ENCODE results near the gene CKB. TPM values are rescaled to one million over a fixed set of nuclear protein-coding genes. Genes with fewer than 3 reads are reported as not detected.
A peak's percentile ranks its signal among the peaks of the same experiment; 100 is the strongest.
"Not testable (repeated sequence)": the region's sequence is repeated elsewhere in the genome, so short reads cannot be mapped to it uniquely, and the experiment has no call there.

The CKB gene
- total RNA-seq, 3 donors from 2014 or later = 4.1 to 7.6 (median 6.7) TPM

DNA sequence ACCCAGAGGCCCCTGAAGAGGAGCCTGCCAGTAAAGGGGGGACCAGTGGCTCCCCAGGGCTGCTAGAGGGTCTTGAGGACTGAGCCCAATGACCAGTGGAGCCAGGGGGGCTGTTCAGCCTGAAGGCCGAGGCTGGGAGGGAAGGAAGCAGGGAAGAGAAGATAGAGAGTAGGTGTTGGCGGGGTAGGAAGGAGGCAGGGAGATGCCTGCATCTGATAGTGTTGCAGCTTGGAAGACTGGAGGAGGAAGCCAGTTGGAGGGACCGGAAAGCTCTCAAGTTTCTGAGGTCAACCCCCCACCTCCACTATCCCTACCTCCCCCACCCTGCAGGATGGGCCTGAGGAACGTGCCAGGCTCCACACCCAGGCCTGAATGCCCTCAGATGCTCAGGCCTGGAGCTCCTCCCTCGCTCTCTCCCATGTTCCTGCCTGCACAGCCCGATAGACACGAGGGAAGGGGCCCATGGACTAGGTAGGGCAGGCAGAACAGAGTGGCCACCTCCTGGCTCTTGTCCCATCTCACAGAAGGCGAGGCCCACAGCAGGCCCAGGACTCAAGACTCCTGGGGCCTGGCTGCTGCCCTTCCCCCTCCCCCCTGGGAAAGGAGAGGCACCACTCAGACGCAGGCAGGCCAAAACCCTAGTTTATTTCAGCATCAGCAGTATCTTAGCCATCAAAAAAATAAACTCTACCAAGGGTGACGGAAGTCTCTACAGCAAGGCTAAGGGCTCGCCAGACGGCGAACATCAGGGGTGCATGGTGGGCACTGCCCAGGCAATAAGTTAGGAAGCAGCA lies 3.4 kb downstream of the CKB start:
- Mint-ChIP-seq H3K27me3 (ENCODE audit: low read depth) (peaks cover 8% of the 10 kb centered on the region), H3K9me3 (no peaks in the 10 kb centered on the region), H3K4me1 (ENCODE audit: low read depth) (peaks cover 6% of the 10 kb centered on the region), H3K36me3 (ENCODE audit: insufficient read depth) (no peaks in the 10 kb centered on the region), H3K4me3 (peak overlapping the region; percentile 59)
- ATAC-seq (no peak), DNase-seq (no peak)

DNA sequence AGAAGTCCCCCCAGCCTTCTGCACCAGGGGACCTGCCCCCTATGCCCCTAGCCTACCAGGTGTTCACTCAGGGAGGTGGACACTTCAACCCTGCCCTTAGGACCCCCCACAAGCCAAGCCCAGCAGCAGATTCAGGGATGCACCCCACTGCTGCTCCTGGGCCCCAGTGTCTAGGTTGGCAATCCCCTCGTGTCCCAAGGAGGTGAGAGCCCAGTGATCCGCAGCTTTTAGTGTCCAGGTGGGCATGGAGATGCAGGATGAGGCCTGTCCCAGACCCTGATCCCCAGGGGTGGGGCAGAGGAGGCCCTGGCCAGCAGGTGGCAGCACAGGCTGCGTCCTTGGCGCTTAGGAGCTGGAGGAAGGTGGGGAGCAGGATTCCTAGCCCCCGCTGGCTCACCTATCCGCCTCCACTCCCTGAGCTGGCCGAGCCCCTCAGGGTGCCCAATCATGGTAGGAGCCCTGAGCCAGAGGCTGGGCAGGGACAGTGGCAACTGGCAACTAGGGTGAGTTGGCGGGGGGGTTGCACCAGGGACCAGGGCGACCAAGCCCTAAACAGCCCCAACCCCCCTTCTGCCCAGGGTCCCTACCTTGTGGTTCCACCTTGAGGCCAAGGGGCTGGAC lies 4.1 kb downstream of the CKB start:
- H3K9me3 Mint-ChIP-seq = no peaks in the 10 kb centered on the region
- peaks cover 6% of the 10 kb centered on the region for H3K27me3 Mint-ChIP-seq (ENCODE audit: low read depth)
- H3K36me3 Mint-ChIP-seq (ENCODE audit: insufficient read depth) = no peaks in the 10 kb centered on the region
- no peak overlapping the region for H3K4me3 Mint-ChIP-seq
- peaks cover 6% of the 10 kb centered on the region for H3K4me1 Mint-ChIP-seq (ENCODE audit: low read depth)
- DNase-seq = peak; percentile 60
- peak; percentile 42 to 51 for ATAC-seq

- Mint-ChIP-seq H3K36me3 (ENCODE audit: insufficient read depth) (no peaks in the 10 kb centered on the region), H3K4me1 (ENCODE audit: low read depth) (peaks cover 6% of the 10 kb centered on the region), H3K4me3 (no peak overlapping the region), H3K9me3 (no peaks in the 10 kb centered on the region), H3K27me3 (ENCODE audit: low read depth) (peaks cover 5% of the 10 kb centered on the region)
- ATAC-seq = no peak
- DNase-seq = no peak
Measured at GRCh38 chr14:103517721-103518421, 4.8 kb downstream of the CKB start.

DNA sequence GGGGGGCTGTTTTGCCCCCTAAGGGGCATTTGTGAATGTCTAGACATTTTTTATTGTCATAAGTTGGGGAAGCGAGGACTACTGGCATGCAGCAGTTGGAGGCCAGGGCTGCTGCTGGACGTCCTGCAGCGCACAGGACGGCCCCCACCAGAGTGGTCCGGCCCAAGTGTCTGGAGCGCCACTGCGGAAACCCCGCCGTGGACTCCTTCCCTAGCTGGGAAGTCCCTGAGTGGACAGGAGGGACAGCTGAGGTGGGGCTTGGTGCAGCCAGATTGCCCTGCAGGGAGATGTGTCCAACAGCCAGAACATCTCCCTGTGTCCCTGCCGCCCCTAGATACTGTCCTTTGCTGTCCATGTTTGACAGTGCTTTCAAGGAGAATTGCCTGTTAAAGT lies 5.5 kb downstream of the CKB start:
- Mint-ChIP-seq H3K4me3 (no peak overlapping the region), H3K4me1 (ENCODE audit: low read depth) (peaks cover 6% of the 10 kb centered on the region), H3K36me3 (ENCODE audit: insufficient read depth) (no peaks in the 10 kb centered on the region), H3K9me3 (no peaks in the 10 kb centered on the region), H3K27me3 (ENCODE audit: low read depth) (peaks cover 5% of the 10 kb centered on the region)
- DNase-seq (no peak), ATAC-seq (no peak)

GRCh38 chr14:103516426-103517173 lies 6.0 kb downstream of the CKB start:
- H3K9me3 Mint-ChIP-seq = no peaks in the 10 kb centered on the region

GRCh38 chr14:103514596-103515421 lies 7.8 kb downstream of the CKB start:
- ATAC-seq (no peak), DNase-seq (no peak)
- Mint-ChIP-seq H3K36me3 (ENCODE audit: insufficient read depth) (peaks cover 3% of the 10 kb centered on the region), H3K27me3 (ENCODE audit: low read depth) (peaks cover 5% of the 10 kb centered on the region), H3K4me3 (no peak overlapping the region), H3K4me1 (ENCODE audit: low read depth) (peaks cover 5% of the 10 kb centered on the region), H3K9me3 (no peaks in the 10 kb centered on the region)

More at GRCh38 chr14:103516426-103517173, 6.0 kb downstream of the CKB start:
- Mint-ChIP-seq H3K4me3 (no peak overlapping the region), H3K36me3 (ENCODE audit: insufficient read depth) (no peaks in the 10 kb centered on the region), H3K27me3 (ENCODE audit: low read depth) (peaks cover 5% of the 10 kb centered on the region), H3K4me1 (ENCODE audit: low read depth) (peaks cover 6% of the 10 kb centered on the region)
- DNase-seq = no peak
- ATAC-seq = no peak

GRCh38 chr14:103512701-103513611 lies 9.7 kb downstream of the CKB start:
- Mint-ChIP-seq H3K4me3 (no peak overlapping the region), H3K4me1 (ENCODE audit: low read depth) (peaks cover 3% of the 10 kb centered on the region), H3K36me3 (ENCODE audit: insufficient read depth) (peaks cover 6% of the 10 kb centered on the region), H3K27me3 (ENCODE audit: low read depth) (no peaks in the 10 kb centered on the region), H3K9me3 (no peaks in the 10 kb centered on the region)
- peak in 1 of 2 donors; percentile 17 for ATAC-seq
- DNase-seq = no peak

DNA sequence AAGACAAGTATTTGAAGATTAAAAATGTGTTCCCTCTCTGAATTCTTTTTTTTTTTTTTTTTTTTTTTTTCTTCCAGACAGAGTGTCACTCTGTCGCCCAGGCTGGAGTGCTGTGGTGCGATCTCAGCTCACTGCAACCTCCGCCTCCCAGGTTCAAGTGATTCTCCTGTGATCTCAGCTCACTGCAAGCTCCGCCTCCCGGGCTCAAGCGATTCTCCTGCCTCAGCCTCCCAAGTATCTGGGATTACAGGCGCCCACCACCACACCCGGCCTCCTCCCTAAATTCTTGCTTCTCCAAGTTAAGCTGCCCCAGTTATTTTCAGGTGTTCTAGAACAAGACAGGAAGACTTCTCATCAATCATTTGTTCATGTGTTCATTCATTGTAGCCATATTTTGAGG lies 10.4 kb downstream of the CKB start:
- not testable (repeated sequence) for H3K36me3 Mint-ChIP-seq (ENCODE audit: insufficient read depth); H3K4me3 Mint-ChIP-seq; H3K9me3 Mint-ChIP-seq

GRCh38 chr14:103510724-103511693 lies 11.6 kb downstream of the CKB start:
- no peak overlapping the region for H3K4me3 Mint-ChIP-seq
- ATAC-seq (no peak), DNase-seq (no peak)

More for the DNA sequence above, 10.4 kb downstream of the CKB start:
- not testable (repeated sequence) for ATAC-seq; DNase-seq; H3K27me3 Mint-ChIP-seq (ENCODE audit: low read depth); H3K4me1 Mint-ChIP-seq (ENCODE audit: low read depth)

DNA sequence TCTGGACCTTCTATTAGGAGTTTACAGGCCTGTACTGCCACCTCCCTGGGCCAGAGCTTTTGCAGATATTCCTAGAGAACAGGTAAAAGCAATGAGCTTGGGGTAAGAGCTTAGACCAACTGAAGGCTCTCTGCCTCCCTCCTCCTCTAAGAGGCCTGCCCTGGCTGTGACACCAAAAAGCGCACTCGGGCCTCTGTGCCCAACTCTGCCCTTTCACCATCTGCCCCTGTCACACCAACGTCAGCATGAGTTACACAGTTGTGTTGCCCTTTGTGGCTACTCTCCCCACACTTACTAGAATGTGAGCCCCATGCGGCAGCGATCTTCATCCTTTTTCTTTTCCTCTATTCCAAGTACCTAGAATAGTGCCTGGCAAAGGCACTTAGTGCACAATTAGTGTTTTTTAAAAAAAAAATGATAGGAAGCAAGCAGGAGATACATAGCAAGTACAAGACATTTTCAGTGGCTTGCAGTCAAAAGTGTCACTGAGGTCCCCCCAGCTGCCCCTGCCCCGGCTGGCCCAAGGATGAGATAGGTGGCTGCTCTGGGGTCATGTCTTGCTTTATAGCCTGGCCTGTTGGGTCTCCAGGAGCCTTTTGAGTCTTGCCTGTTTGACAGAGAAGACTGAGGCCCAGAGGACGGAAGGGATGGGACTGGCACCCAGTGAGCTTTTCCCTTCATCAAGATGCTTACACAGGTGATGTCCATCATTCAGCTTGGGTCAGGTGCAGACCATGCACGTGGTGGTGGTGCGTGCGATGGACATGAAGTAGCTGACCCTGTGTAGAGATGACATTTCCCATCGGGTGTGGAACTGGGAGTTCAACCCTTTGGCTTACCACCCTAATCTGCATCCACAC lies 12.5 kb downstream of the CKB start:
- H3K4me3 Mint-ChIP-seq = no peak overlapping the region
- H3K9me3 Mint-ChIP-seq = no peaks in the 10 kb centered on the region
- H3K27me3 Mint-ChIP-seq (ENCODE audit: low read depth) = no peaks in the 10 kb centered on the region
- H3K36me3 Mint-ChIP-seq (ENCODE audit: insufficient read depth) = peaks cover 13% of the 10 kb centered on the region
- DNase-seq (no peak), ATAC-seq (no peak)
- H3K4me1 Mint-ChIP-seq (ENCODE audit: low read depth) = peaks cover 3% of the 10 kb centered on the region

More at GRCh38 chr14:103510724-103511693, 11.6 kb downstream of the CKB start:
- Mint-ChIP-seq H3K9me3 (no peaks in the 10 kb centered on the region), H3K36me3 (ENCODE audit: insufficient read depth) (peaks cover 8% of the 10 kb centered on the region), H3K4me1 (ENCODE audit: low read depth) (peaks cover 3% of the 10 kb centered on the region), H3K27me3 (ENCODE audit: low read depth) (no peaks in the 10 kb centered on the region)
